HEK293T (cell line): ENCODE results near the gene DLST.

Source experiments
- ARNT ChIP-seq: fragments of 450-650 bp; IDR thresholded peaks from 2 replicates; pipeline ENCODE4 v1.6.1; 2017; ENCODE audit warnings: mild to moderate bottlenecking
- BHLHE40 ChIP-seq: fragments of 450-650 bp; IDR thresholded peaks from 2 replicates; pipeline ENCODE4 v1.6.1; 2016; ENCODE audit warnings: mild to moderate bottlenecking, moderate library complexity, borderline replicate concordance
- CTBP1 ChIP-seq: fragments of 450-650 bp; IDR thresholded peaks from 2 replicates; pipeline ENCODE4 v1.6.1; 2016; ENCODE audit warnings: borderline replicate concordance
- ELF4 ChIP-seq: fragments of 450-650 bp; IDR thresholded peaks from 2 replicates; pipeline ENCODE4 v1.6.1; 2017; ENCODE audit warnings: antibody characterized with exemption
- FOXA1 ChIP-seq: fragments of 450-650 bp; IDR thresholded peaks from 2 replicates; pipeline ENCODE4 v1.6.1; 2016; ENCODE audit warnings: mild to moderate bottlenecking
- FOXK2 ChIP-seq: fragments of 450-650 bp; IDR thresholded peaks from 2 replicates; pipeline ENCODE4 v1.6.1; 2016; ENCODE audit warnings: mild to moderate bottlenecking
- FOXM1 ChIP-seq: fragments of 450-650 bp; IDR thresholded peaks from 2 replicates; pipeline ENCODE4 v1.6.1; 2017; ENCODE audit warnings: mild to moderate bottlenecking, borderline replicate concordance
- NFRKB ChIP-seq: fragments of 450-650 bp; IDR thresholded peaks from 2 replicates; pipeline ENCODE4 v1.6.1; 2016; ENCODE audit warnings: mild to moderate bottlenecking, moderate library complexity
- SP1 ChIP-seq: fragments of 450-650 bp; IDR thresholded peaks from 2 replicates; pipeline ENCODE4 v1.6.1; 2017
- SUZ12 ChIP-seq: fragments of 450-650 bp; IDR thresholded peaks from 2 replicates; pipeline ENCODE4 v1.6.1; 2016; ENCODE audit warnings: mild to moderate bottlenecking
- ZNF384 ChIP-seq: fragments of 450-650 bp; IDR thresholded peaks from 2 replicates; pipeline ENCODE4 v1.6.1; 2016

DNA sequence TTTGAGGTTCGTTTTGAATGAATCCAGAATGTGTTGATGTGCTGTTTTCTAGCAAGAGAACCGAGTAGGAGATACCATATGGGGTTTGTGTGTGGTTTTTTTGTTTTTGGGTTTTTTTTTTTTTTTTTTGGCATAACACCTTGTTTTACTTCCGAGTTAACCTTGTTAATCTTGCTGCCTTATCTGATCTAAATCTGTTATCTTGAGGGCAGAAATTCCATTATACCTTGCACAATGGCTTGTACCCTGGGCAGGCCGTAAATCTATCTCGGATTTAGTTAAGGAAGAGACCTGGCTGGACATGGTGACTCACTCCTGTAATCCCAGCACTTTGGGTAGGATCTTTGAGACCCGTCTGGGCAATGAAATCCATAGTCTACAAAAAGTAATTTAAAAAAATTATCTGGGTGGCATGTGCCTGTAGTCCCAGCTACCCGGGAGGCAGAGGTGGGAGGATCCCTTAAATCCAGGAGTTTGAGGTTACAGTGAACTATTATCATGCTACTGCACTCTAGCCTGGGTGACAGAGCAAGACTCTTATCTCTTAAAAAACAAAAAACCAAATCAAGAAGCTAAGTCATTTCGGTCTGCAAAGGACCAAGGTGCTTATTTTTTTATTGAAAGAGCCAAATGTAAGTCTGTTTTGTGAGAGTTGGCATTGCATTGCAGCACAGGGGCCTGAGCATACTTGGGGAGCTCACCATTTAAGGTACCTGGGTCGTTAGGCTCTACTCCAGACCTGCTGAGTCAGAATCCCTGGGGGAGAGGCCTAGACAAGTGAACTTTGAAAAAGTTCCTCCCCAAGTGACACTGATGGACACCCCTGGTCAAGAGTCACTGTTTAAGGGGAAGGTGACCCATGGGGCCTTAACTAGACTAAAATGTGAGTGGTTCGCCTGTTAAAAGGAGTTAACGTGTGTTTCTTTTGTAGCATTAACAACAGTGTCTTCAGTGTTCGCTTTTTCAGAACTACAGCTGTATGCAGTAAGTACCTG lies 6.7 kb downstream of the DLST start:
- TF ChIP-seq FOXM1 (no peak), SUZ12 (no peak), CTBP1 (0 out of 2 replicates have a peak, but pooled peaks have one; percentile 4), ELF4 (no peak), SP1 (no peak), FOXA1 (no peak), ARNT (no peak), BHLHE40 (no peak), FOXK2 (no peak), ZNF384 (0 out of 2 replicates have a peak, but pooled peaks have one; percentile 25), NFRKB (no peak)
